KMS-11 (cell line): ENCODE measurements around the gene CDK13.

ENCODE experiments used
- H2AFZ ChIP-seq: fragments of 200-600 bp; sonication (generic); 2 replicates; pipeline ENCODE4 v1.6.1; 2016; ENCODE audit warnings: antibody characterized with exemption, mixed run types, low read depth
- H3K27ac ChIP-seq: fragments of 200-600 bp; sonication (generic); 2 replicates; pipeline ENCODE4 v1.6.1; 2016; ENCODE audit warnings: mild to moderate bottlenecking, mixed run types
- H3K27me3 ChIP-seq: fragments of 200-600 bp; sonication (generic); 2 replicates; pipeline ENCODE4 v1.6.1; 2017; ENCODE audit warnings: mild to moderate bottlenecking, low read depth, mixed run types, moderate library complexity; ENCODE audit not compliant: insufficient read depth
- H3K36me3 ChIP-seq: fragments of 200-600 bp; sonication (generic); 2 replicates; pipeline ENCODE4 v1.6.1; 2017; ENCODE audit warnings: mild to moderate bottlenecking, mixed run types; ENCODE audit not compliant: insufficient read depth
- H3K4me1 ChIP-seq: fragments of 200-600 bp; sonication (generic); 2 replicates; pipeline ENCODE4 v1.6.1; 2016; ENCODE audit warnings: mild to moderate bottlenecking, low read depth, mixed run types; ENCODE audit not compliant: poor library complexity, severe bottlenecking
- H3K4me2 ChIP-seq: fragments of 200-600 bp; sonication (generic); 2 replicates; pipeline ENCODE4 v1.7.0; 2016; ENCODE audit warnings: mild to moderate bottlenecking, mixed run types
- H3K4me3 ChIP-seq: fragments of 200-600 bp; sonication (generic); IDR thresholded peaks from 2 replicates; pipeline ENCODE4 v1.6.1; 2017; ENCODE audit warnings: low read depth, low read length, mixed read lengths; ENCODE audit not compliant: insufficient read depth
- H3K79me2 ChIP-seq: fragments of 200-600 bp; sonication (generic); 2 replicates; pipeline ENCODE4 v1.6.1; 2016; ENCODE audit warnings: low read depth, mixed run types; ENCODE audit not compliant: insufficient read depth
- H3K9ac ChIP-seq: fragments of 200-600 bp; sonication (generic); 2 replicates; pipeline ENCODE4 v1.6.1; 2016; ENCODE audit warnings: mild to moderate bottlenecking, mixed run types
- H4K20me1 ChIP-seq: fragments of 200-600 bp; sonication (generic); 2 replicates; pipeline ENCODE4 v1.6.1; 2016; ENCODE audit warnings: mild to moderate bottlenecking, mixed run types; ENCODE audit not compliant: insufficient read depth
- TF ChIP-seq, protein P1 (sequence below): fragments of 200-600 bp; sonication (generic); conservative IDR thresholded peaks from 2 replicates; pipeline ENCODE4 v1.6.1; 2017; ENCODE audit warnings: low read depth, mild to moderate bottlenecking, antibody characterized with exemption, low read length, moderate library complexity, mixed read lengths

Gene CDK13

DNA sequence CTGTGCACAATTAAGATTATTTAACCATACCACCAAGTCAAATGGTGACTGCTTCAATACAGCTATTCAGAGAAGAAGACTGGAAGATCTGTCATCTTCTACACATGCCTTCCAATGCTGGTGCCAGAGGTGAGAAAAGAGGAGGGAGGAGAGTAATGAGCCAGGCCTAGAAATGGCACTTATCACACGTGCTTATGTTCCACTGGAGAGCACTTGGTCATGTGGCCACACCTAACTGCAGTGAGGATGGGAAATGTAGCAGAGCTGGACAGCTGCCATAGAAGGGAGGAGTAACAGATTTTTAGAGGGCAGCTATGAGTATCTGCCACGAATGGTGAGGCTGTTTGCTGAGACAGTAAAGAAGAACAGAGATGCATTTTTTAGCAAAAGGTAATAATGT is 107.2 kb downstream of the CDK13 start:
- Histone ChIP-seq H3K4me3 (no peak overlapping the region), H3K36me3 (no peaks in the 10 kb centered on the region), H3K79me2 (no peaks in the 10 kb centered on the region), H2AFZ (no peak overlapping the region), H3K27me3 (no peaks in the 10 kb centered on the region), H3K4me1 (no peaks in the 10 kb centered on the region), H3K4me2 (no peak overlapping the region), H3K9ac (no peak overlapping the region), H4K20me1 (no peaks in the 10 kb centered on the region), H3K27ac (no peak overlapping the region)
- TF ChIP-seq, protein P1, sequence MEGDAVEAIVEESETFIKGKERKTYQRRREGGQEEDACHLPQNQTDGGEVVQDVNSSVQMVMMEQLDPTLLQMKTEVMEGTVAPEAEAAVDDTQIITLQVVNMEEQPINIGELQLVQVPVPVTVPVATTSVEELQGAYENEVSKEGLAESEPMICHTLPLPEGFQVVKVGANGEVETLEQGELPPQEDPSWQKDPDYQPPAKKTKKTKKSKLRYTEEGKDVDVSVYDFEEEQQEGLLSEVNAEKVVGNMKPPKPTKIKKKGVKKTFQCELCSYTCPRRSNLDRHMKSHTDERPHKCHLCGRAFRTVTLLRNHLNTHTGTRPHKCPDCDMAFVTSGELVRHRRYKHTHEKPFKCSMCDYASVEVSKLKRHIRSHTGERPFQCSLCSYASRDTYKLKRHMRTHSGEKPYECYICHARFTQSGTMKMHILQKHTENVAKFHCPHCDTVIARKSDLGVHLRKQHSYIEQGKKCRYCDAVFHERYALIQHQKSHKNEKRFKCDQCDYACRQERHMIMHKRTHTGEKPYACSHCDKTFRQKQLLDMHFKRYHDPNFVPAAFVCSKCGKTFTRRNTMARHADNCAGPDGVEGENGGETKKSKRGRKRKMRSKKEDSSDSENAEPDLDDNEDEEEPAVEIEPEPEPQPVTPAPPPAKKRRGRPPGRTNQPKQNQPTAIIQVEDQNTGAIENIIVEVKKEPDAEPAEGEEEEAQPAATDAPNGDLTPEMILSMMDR = no peak

DNA sequence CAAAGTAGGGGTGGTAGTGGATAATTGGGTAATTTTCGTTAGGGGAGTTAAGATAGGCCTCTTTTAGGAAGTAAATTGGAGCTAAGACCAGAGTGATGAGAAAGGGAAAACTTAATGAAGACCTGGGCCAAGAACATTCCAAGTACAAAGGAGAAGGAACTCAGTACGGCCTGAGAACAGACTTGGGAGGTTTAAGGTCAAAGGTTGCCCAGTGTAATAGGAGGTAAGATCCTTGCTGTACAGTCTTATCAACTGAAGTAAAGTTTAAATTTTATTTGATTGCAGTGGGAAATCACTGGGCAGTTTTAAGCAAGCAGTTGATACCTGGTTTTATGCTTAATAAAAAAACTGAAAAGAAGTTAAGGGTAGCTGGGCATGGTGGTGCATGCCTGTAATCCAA is 108.0 kb downstream of the CDK13 start:
- Histone ChIP-seq H2AFZ (no peak overlapping the region), H3K4me2 (no peak overlapping the region), H3K27ac (no peak overlapping the region), H3K4me1 (no peaks in the 10 kb centered on the region), H3K4me3 (no peak overlapping the region), H3K36me3 (no peaks in the 10 kb centered on the region), H3K27me3 (no peaks in the 10 kb centered on the region), H3K9ac (no peak overlapping the region), H4K20me1 (no peaks in the 10 kb centered on the region), H3K79me2 (no peaks in the 10 kb centered on the region)
- TF ChIP-seq, protein P1 = no peak

DNA sequence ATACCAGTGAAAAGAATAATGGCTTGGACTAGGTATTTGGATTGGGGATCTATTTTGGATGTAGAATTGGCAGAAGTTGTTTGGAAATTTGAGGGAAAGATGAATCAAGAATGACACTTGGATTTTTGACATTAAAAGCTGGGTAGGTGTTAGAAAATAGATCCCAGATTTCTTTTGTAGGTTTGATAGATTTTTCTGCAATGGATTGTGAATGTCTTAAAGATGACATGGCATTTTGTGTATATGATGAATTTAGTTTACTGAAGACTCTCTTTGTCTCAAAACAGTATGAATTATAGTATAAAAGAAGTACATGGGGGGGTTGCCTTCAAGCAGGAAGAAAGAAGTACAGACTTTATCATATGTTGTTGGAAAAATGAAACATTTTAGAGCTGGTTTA is 108.6 kb downstream of the CDK13 start:
- H3K79me2 ChIP-seq = no peaks in the 10 kb centered on the region
- no peak overlapping the region for H2AFZ ChIP-seq
- H3K9ac ChIP-seq = no peak overlapping the region
- H4K20me1 ChIP-seq = no peaks in the 10 kb centered on the region
- no peaks in the 10 kb centered on the region for H3K27me3 ChIP-seq
- H3K36me3 ChIP-seq = no peaks in the 10 kb centered on the region
- no peaks in the 10 kb centered on the region for H3K4me1 ChIP-seq
- no peak overlapping the region for H3K4me2 ChIP-seq
- TF ChIP-seq, protein P1 = no peak
- no peak overlapping the region for H3K27ac ChIP-seq
- H3K4me3 ChIP-seq = no peak overlapping the region

DNA sequence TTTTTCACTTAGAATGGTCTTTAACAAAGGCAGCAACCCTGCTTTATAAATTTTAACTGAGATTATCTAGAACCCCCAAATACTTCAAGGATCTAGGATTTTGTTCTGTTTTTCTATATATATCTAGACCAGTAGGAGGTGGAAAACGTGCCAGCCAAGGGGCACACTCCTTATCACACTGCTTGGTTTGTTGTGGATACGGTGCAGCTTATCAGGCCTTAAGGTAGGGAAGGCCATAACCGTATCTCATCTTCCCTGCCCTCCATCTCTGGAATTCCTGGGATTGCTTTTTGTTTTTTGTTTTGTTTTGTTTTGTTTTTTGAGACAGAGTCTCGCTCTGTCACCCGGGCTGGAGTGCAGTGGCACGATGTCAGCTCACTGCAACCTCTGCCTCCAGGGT is 109.0 kb downstream of the CDK13 start:
- Histone ChIP-seq H2AFZ (no peak overlapping the region), H3K4me1 (no peaks in the 10 kb centered on the region), H3K4me2 (no peak overlapping the region), H3K9ac (no peak overlapping the region), H3K36me3 (no peaks in the 10 kb centered on the region), H3K27ac (no peak overlapping the region), H3K27me3 (no peaks in the 10 kb centered on the region), H4K20me1 (no peaks in the 10 kb centered on the region), H3K79me2 (no peaks in the 10 kb centered on the region), H3K4me3 (no peak overlapping the region)
- TF ChIP-seq, protein P1 = no peak

DNA sequence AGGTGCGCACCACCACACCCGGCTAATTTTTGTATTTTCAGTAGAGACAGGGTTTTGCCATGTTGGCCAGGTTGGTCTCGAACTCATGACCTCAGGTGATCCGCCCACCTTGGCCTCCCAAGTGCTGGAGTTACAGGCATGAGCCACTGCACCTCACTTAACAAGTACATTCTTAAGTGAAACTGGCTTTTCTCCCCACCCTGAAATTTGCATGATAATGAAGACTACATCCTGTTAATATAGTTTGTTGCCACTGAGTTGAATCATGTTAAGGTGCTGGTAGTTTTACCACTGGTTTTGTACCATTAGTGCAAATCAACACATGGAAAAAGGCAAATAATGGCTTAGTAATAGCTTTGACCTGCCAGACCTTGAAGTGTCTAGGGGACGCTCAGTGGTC is 122.2 kb downstream of the CDK13 start:
- H3K4me2 ChIP-seq = no peak overlapping the region

More for the DNA sequence above, 122.2 kb downstream of the CDK13 start:
- Histone ChIP-seq H4K20me1 (no peaks in the 10 kb centered on the region), H3K27ac (no peak overlapping the region), H3K4me3 (no peak overlapping the region), H3K27me3 (no peaks in the 10 kb centered on the region), H3K79me2 (no peaks in the 10 kb centered on the region), H3K36me3 (no peaks in the 10 kb centered on the region), H3K4me1 (no peaks in the 10 kb centered on the region), H2AFZ (no peak overlapping the region), H3K9ac (no peak overlapping the region)
- TF ChIP-seq, protein P1 = no peak
